GM12872 (cell line): ENCODE data around the gene DLG2.

Experiments
- CTCF ChIP-seq: IDR thresholded peaks from 3 replicates; pipeline ENCODE4 v1.5.1; 2011; ENCODE audit warnings: low read depth, mild to moderate bottlenecking, low read length, moderate library complexity; ENCODE audit not compliant: insufficient read depth

DLG2 gene

GRCh38 chr11:84634309-84634708 lies 992.8 kb downstream of the DLG2 start:
- TF ChIP-seq CTCF = no peak

- TF ChIP-seq CTCF = no peak
Observed at GRCh38 chr11:84628871-84629620, 998.1 kb downstream of the DLG2 start.

GRCh38 chr11:84626256-84626655 lies 1000.9 kb downstream of the DLG2 start:
- no peak for TF ChIP-seq CTCF

DNA sequence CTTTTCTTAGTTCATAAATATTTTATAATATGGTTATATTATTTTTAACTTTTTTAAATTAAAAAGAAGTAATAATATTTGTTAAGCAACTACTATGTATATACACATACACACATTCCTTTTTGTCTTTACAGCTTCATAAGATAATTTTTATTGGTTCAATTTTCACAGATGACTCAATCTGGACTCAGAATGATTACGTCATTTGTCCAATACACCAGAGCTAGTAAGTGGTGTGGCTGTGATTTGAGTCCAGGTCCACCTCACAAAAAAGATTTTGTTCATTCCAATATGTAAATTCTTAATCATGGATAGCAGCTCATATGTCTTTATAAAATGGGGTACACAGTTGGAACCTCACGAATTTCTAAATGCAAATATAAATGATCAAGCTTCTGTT lies 1014.5 kb downstream of the DLG2 start:
- TF ChIP-seq CTCF = no peak

DNA sequence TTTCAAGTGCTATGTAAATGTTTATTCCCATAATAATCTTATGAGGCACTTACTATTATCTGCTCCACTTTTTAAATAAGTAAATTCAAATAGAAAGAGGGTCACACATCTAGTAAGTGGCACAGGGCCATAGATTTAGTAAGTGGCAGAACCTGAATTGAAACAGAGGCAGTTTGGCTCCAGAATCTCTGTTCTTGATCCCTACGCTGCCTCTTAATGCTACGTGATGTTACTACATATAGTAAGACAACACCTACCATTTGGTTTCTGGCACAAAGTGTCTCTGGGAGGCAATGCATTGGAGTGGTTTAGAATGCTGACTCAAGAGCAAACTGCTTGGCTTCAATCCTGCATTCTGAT lies 1018.3 kb downstream of the DLG2 start:
- no peak for TF ChIP-seq CTCF

DNA sequence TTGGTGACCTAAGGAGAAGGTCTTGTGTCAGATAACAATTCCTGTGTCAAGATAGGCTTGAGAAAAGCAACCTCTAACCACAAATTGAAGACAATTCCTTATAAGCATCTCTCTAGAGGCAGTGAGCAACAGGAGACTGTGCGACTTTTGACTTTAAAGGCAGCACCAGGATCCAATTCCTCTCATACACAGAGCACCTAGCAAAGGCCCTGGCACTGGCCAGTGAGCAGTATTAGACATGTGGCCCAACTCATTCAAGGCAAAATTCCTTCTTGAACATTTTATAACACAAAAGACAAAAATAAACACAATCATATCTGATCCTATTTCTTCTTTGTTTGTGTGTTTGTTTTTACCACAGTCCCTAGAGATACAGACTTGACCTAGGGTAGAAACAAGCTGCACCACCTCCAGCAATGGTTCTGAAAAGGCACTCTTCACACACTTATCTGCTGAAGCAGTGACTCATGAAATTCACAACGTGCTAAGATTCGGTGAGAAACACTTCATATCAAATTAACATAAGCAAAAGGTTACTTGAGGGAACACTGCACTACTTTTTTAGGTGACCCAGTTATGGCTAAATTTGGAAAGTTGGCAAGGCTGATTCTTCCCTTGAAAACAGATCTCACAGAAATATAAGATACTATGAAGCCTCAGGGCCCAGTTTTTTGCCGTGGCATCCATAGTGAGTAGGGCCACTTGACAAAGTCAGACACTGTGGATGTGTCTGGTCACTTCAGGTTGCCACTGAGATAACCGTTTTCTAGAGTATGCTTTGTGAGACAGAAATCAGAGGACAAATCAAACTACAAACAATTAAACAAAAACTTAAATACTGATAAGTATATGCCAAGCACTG lies 1018.9 kb downstream of the DLG2 start:
- no peak for TF ChIP-seq CTCF

GRCh38 chr11:84594602-84595001 lies 1032.5 kb downstream of the DLG2 start:
- no peak for TF ChIP-seq CTCF
